Measurements from ENCODE around the gene MRPL14. TPM values are rescaled to one million over a fixed set of nuclear protein-coding genes. Genes with fewer than 3 reads are reported as not detected.

The MRPL14 gene
- total and polyA plus RNA-seq, 10 of the 15 experiments (the other 5 are each of a cell fraction or from before 2014, with no cell fraction given), result 80.5 to 294 (median 122) TPM

- Histone ChIP-seq H2AFZ (ENCODE audit: control insufficient read depth, low read depth, low read length) (no peak overlapping the region), H3K4me1 (ENCODE audit: control insufficient read depth, insufficient read depth, low read length) (no peaks in the 10 kb centered on the region), H3K36me3 (ENCODE audit: control insufficient read depth in 2 of 2, insufficient read depth in 2 of 2, low read length in 1 of 2) (no peaks in the 10 kb centered on the region; a peak in 1 of 4 replicates), H3K27ac (ENCODE audit: control insufficient read depth, insufficient read depth) (no peak overlapping the region), H3K9me3 (replicated peaks; ENCODE audit: control insufficient read depth, insufficient read depth, low read length) (no peaks in the 10 kb centered on the region), H3K4me2 (ENCODE audit: control insufficient read depth, insufficient read depth) (no peak overlapping the region), H3K79me2 (ENCODE audit: control insufficient read depth, insufficient read depth, low read length) (no peaks in the 10 kb centered on the region), H3K9ac (ENCODE audit: control insufficient read depth, insufficient read depth, low read length) (no peak overlapping the region), H3K27me3 (replicated peaks in 1 of 2; ENCODE audit: control insufficient read depth in 2 of 2, insufficient read depth in 2 of 2, low read length in 1 of 2) (no peaks in the 10 kb centered on the region), H4K20me1 (ENCODE audit: control insufficient read depth, insufficient read depth) (no peaks in the 10 kb centered on the region), H3K4me3 (no peak overlapping the region)
- BruUV-seq (replicated peaks), result no TSS peak
- FAIRE-seq (no peak), ATAC-seq (no peak), DNase-seq (ENCODE audit: low read depth, low spot score) (no peak)
- intact Hi-C loops (cut with micrococcal nuclease; ENCODE audit: unreplicated experiment), result no loop called here
- ChIA-PET SMC1A (ENCODE audit: uncharacterized antibody, unreplicated experiment) (interaction anchor here (0.7 to 2.2 kb wide), 6 partner anchors 14 to 386 kb away, joined by 3 to 8 read pairs (median 3); no protein-coding TSS in a partner anchor), CTCF (interaction anchor here (0.8 to 6.5 kb wide), 8 partner anchors 10 to 173 kb away, joined by 3 to 85 read pairs (median 4); no protein-coding TSS in a partner anchor), RAD21 (ENCODE audit: unreplicated experiment) (interaction anchor here (2.4 kb wide), 1 partner anchor 59 kb away, joined by 10 read pairs; no protein-coding TSS in a partner anchor), POLR2A (no interaction called here)
- TF ChIP-seq TCF7 (IDR thresholded peaks at IDR 0.05; ENCODE audit: borderline replicate concordance) (no peak), SREBF2 (IDR thresholded peaks at IDR 0.05; ENCODE audit: low read length) (no peak), PAX8 (IDR thresholded peaks at IDR 0.05) (no peak), MTA3 (IDR thresholded peaks at IDR 0.05; ENCODE audit: borderline replicate concordance, low read length) (no peak), NBN (IDR thresholded peaks at IDR 0.05) (no peak), CEBPB (IDR thresholded peaks at IDR 0.05; ENCODE audit: borderline replicate concordance in 1 of 2, low read depth in 2 of 2, low read length in 2 of 2) (no peak), NR2C2 (IDR thresholded peaks at IDR 0.05; ENCODE audit: borderline replicate concordance, control insufficient read depth, insufficient read length, low read depth) (no peak), ZNF207 (IDR thresholded peaks at IDR 0.05; ENCODE audit: borderline replicate concordance) (no peak), TARDBP (IDR thresholded peaks at IDR 0.05; ENCODE audit: borderline replicate concordance) (no peak), PKNOX1 (IDR thresholded peaks at IDR 0.05) (no peak), SUPT20H (IDR thresholded peaks at IDR 0.05; ENCODE audit: borderline replicate concordance, control insufficient read depth, low read depth, low read length) (no peak), EGR1 (IDR thresholded peaks at IDR 0.05; ENCODE audit: borderline replicate concordance in 1 of 2, low read depth in 2 of 2, low read length in 2 of 2) (no peak)
- WGBS (ENCODE audit: insufficient coverage, insufficient replicate concordance, low lambda C conversion rate, missing lambda C conversion rate), result 82% methylated on average over 10 of the region's 10 CpGs
- in situ Hi-C loops (cut with MboI), result no loop called here
Measured at GRCh38 chr6:44094403-44095242, 32.6 kb downstream of the MRPL14 start.

All from GM12878 (cell line).